ENCODE data around the gene GNB3.
"Not testable (repeated sequence)": the region's sequence is repeated elsewhere in the genome, so short reads cannot be mapped to it uniquely, and the experiment has no call there.

GNB3 gene

GRCh38 chr12:6853626-6854025, 12.9 kb downstream of the GNB3 start:
- no peaks in the 10 kb centered on the region for H3K27me3 ChIP-seq (ENCODE audit: control insufficient read depth, insufficient read depth, low read length)
- H3K4me1 ChIP-seq (ENCODE audit: control insufficient read depth, insufficient read depth, low read length), result peaks cover 29% of the 10 kb centered on the region
- peak overlapping the region; percentile 88 for H3K4me2 ChIP-seq (ENCODE audit: low read length)
- peak overlapping the region; percentile 90 for H3K4me3 ChIP-seq (ENCODE audit: low read length)
- peak overlapping the region; percentile 87 for H3K9ac ChIP-seq (ENCODE audit: low read depth, low read length)
- peaks cover 52% of the 10 kb centered on the region for H3K36me3 ChIP-seq (ENCODE audit: insufficient read depth, low read length)
- no peaks in the 10 kb centered on the region for H3K9me3 ChIP-seq (replicated peaks; ENCODE audit: low read length)

GRCh38 chr12:6854036-6854435, 13.3 kb downstream of the GNB3 start:
- Histone ChIP-seq H3K9ac (ENCODE audit: low read depth, low read length) (peak overlapping the region; percentile 87), H3K9me3 (replicated peaks; ENCODE audit: low read length) (no peaks in the 10 kb centered on the region), H3K27me3 (ENCODE audit: control insufficient read depth, insufficient read depth, low read length) (no peaks in the 10 kb centered on the region), H3K4me3 (ENCODE audit: low read length) (peak overlapping the region; percentile 90), H3K4me1 (ENCODE audit: control insufficient read depth, insufficient read depth, low read length) (peaks cover 29% of the 10 kb centered on the region), H3K36me3 (ENCODE audit: insufficient read depth, low read length) (peaks cover 52% of the 10 kb centered on the region), H3K4me2 (ENCODE audit: low read length) (peak overlapping the region; percentile 88)

GRCh38 chr12:6855322-6855721, 14.6 kb downstream of the GNB3 start:
- Histone ChIP-seq H3K4me2 (ENCODE audit: low read length) (no peak overlapping the region), H3K9ac (ENCODE audit: low read depth, low read length) (no peak overlapping the region), H3K4me1 (ENCODE audit: control insufficient read depth, insufficient read depth, low read length) (peaks cover 19% of the 10 kb centered on the region), H3K9me3 (replicated peaks; ENCODE audit: low read length) (no peaks in the 10 kb centered on the region), H3K4me3 (ENCODE audit: low read length) (no peak overlapping the region), H3K27me3 (ENCODE audit: control insufficient read depth, insufficient read depth, low read length) (no peaks in the 10 kb centered on the region), H3K36me3 (ENCODE audit: insufficient read depth, low read length) (peaks cover 54% of the 10 kb centered on the region)

- Histone ChIP-seq H3K4me1 (ENCODE audit: control insufficient read depth, insufficient read depth, low read length) (peaks cover 4% of the 10 kb centered on the region), H3K4me3 (ENCODE audit: low read length) (no peak overlapping the region), H3K9me3 (replicated peaks; ENCODE audit: low read length) (no peaks in the 10 kb centered on the region), H3K9ac (ENCODE audit: low read depth, low read length) (no peak overlapping the region), H3K36me3 (ENCODE audit: insufficient read depth, low read length) (peaks cover 89% of the 10 kb centered on the region), H3K27me3 (ENCODE audit: control insufficient read depth, insufficient read depth, low read length) (no peaks in the 10 kb centered on the region), H3K4me2 (ENCODE audit: low read length) (no peak overlapping the region)
Observed at GRCh38 chr12:6858799-6859198, 18.1 kb downstream of the GNB3 start.

- no peaks in the 10 kb centered on the region for H3K9me3 ChIP-seq (replicated peaks; ENCODE audit: low read length)
- no peaks in the 10 kb centered on the region for H3K27me3 ChIP-seq (ENCODE audit: control insufficient read depth, insufficient read depth, low read length)
- H3K36me3 ChIP-seq (ENCODE audit: insufficient read depth, low read length), result peaks cover 93% of the 10 kb centered on the region
- H3K9ac ChIP-seq (ENCODE audit: low read depth, low read length), result no peak overlapping the region
- no peaks in the 10 kb centered on the region for H3K4me1 ChIP-seq (ENCODE audit: control insufficient read depth, insufficient read depth, low read length)
- H3K4me3 ChIP-seq (ENCODE audit: low read length), result no peak overlapping the region
- H3K4me2 ChIP-seq (ENCODE audit: low read length), result no peak overlapping the region
Observed at GRCh38 chr12:6860116-6860515, 19.4 kb downstream of the GNB3 start.

GRCh38 chr12:6860942-6861341, 20.2 kb downstream of the GNB3 start:
- no peaks in the 10 kb centered on the region for H3K4me1 ChIP-seq (ENCODE audit: control insufficient read depth, insufficient read depth, low read length)
- peaks cover 91% of the 10 kb centered on the region for H3K36me3 ChIP-seq (ENCODE audit: insufficient read depth, low read length)
- no peak overlapping the region for H3K9ac ChIP-seq (ENCODE audit: low read depth, low read length)
- no peak overlapping the region for H3K4me2 ChIP-seq (ENCODE audit: low read length)
- H3K27me3 ChIP-seq (ENCODE audit: control insufficient read depth, insufficient read depth, low read length), result no peaks in the 10 kb centered on the region
- H3K4me3 ChIP-seq (ENCODE audit: low read length), result no peak overlapping the region
- no peaks in the 10 kb centered on the region for H3K9me3 ChIP-seq (replicated peaks; ENCODE audit: low read length)

- Histone ChIP-seq H3K4me3 (ENCODE audit: low read length) (no peak overlapping the region), H3K36me3 (ENCODE audit: insufficient read depth, low read length) (peaks cover 90% of the 10 kb centered on the region), H3K27me3 (ENCODE audit: control insufficient read depth, insufficient read depth, low read length) (no peaks in the 10 kb centered on the region), H3K4me1 (ENCODE audit: control insufficient read depth, insufficient read depth, low read length) (peaks cover 3% of the 10 kb centered on the region), H3K4me2 (ENCODE audit: low read length) (no peak overlapping the region), H3K9ac (ENCODE audit: low read depth, low read length) (no peak overlapping the region), H3K9me3 (replicated peaks; ENCODE audit: low read length) (no peaks in the 10 kb centered on the region)
Observed at GRCh38 chr12:6861391-6861790, 20.7 kb downstream of the GNB3 start.

GRCh38 chr12:6863033-6863432, 22.3 kb downstream of the GNB3 start:
- Histone ChIP-seq H3K9me3 (replicated peaks; ENCODE audit: low read length) (no peaks in the 10 kb centered on the region), H3K4me3 (ENCODE audit: low read length) (no peak overlapping the region), H3K4me1 (ENCODE audit: control insufficient read depth, insufficient read depth, low read length) (peaks cover 11% of the 10 kb centered on the region), H3K9ac (ENCODE audit: low read depth, low read length) (no peak overlapping the region), H3K4me2 (ENCODE audit: low read length) (no peak overlapping the region), H3K36me3 (ENCODE audit: insufficient read depth, low read length) (peaks cover 74% of the 10 kb centered on the region), H3K27me3 (ENCODE audit: control insufficient read depth, insufficient read depth, low read length) (no peaks in the 10 kb centered on the region)

GRCh38 chr12:6863586-6864321, 23.0 kb downstream of the GNB3 start:
- Histone ChIP-seq H3K27me3 (ENCODE audit: control insufficient read depth, insufficient read depth, low read length) (no peaks in the 10 kb centered on the region), H3K9me3 (replicated peaks; ENCODE audit: low read length) (no peaks in the 10 kb centered on the region), H3K4me1 (ENCODE audit: control insufficient read depth, insufficient read depth, low read length) (peaks cover 12% of the 10 kb centered on the region), H3K9ac (ENCODE audit: low read depth, low read length) (no peak overlapping the region), H3K4me3 (ENCODE audit: low read length) (no peak overlapping the region), H3K36me3 (ENCODE audit: insufficient read depth, low read length) (peaks cover 67% of the 10 kb centered on the region), H3K4me2 (ENCODE audit: low read length) (no peak overlapping the region)

GRCh38 chr12:6865307-6865706, 24.6 kb downstream of the GNB3 start:
- H3K27me3 ChIP-seq (ENCODE audit: control insufficient read depth, insufficient read depth, low read length); H3K4me2 ChIP-seq (ENCODE audit: low read length); H3K9me3 ChIP-seq (replicated peaks; ENCODE audit: low read length); H3K9ac ChIP-seq (ENCODE audit: low read depth, low read length); H3K4me3 ChIP-seq (ENCODE audit: low read length): not testable (repeated sequence)
- Histone ChIP-seq H3K4me1 (ENCODE audit: control insufficient read depth, insufficient read depth, low read length) (peaks cover 27% of the 10 kb centered on the region), H3K36me3 (ENCODE audit: insufficient read depth, low read length) (peaks cover 70% of the 10 kb centered on the region)

GRCh38 chr12:6866163-6866919, 25.6 kb downstream of the GNB3 start:
- peak overlapping the region; percentile 77 for H3K9ac ChIP-seq (ENCODE audit: low read depth, low read length)
- H3K36me3 ChIP-seq (ENCODE audit: insufficient read depth, low read length), result peaks cover 70% of the 10 kb centered on the region
- peak overlapping the region; percentile 86 for H3K4me2 ChIP-seq (ENCODE audit: low read length)

More at GRCh38 chr12:6866163-6866919, 25.6 kb downstream of the GNB3 start:
- Histone ChIP-seq H3K27me3 (ENCODE audit: control insufficient read depth, insufficient read depth, low read length) (no peaks in the 10 kb centered on the region), H3K4me3 (ENCODE audit: low read length) (peak overlapping the region; percentile 97), H3K9me3 (replicated peaks; ENCODE audit: low read length) (no peaks in the 10 kb centered on the region), H3K4me1 (ENCODE audit: control insufficient read depth, insufficient read depth, low read length) (peaks cover 36% of the 10 kb centered on the region)
